Right lobe of liver (tissue), 6 donors: ENCODE results near the gene ACTN1. TPM values are rescaled to one million over a fixed set of nuclear protein-coding genes. Genes with fewer than 3 reads are reported as not detected.

ENCODE experiments used
- ATAC-seq, 4 donors: fragments of 200-7000 bp; cut with Tn5 transposase; one replicate each; pipeline ENCODE4 v1.9.1; 2020; ENCODE audit warnings: mild to moderate bottlenecking in 4 of 4, moderate library complexity in 4 of 4
- DNase-seq, 3 donors: peaks; one replicate each; pipeline ENCODE4 v3.0.0-alpha.2; 2020
- H3K27ac ChIP-seq, 3 donors: fragments of 200-600 bp; one replicate each; pipeline ENCODE4 v1.8.0; 2022
- H3K27me3 ChIP-seq, 2 donors: fragments of 200-600 bp; one replicate each; pipeline ENCODE4 v1.8.0; 2022
- H3K36me3 ChIP-seq, 4 donors: fragments of 200-600 bp; sonication (generic) in 1 of 4; one replicate each; pipeline versions ENCODE4 v1.5.1 to v1.8.0; 2017 to 2022; ENCODE audit warnings: control low read depth in 1 of 4
- H3K4me1 ChIP-seq, 4 donors: fragments of 200-600 bp; sonication (generic) in 1 of 4; one replicate each; pipeline versions ENCODE4 v1.5.1 to v1.8.0; 2017 to 2022; ENCODE audit warnings: control low read depth in 1 of 4
- H3K4me3 ChIP-seq, 3 donors: fragments of 200-600 bp; one replicate each; pipeline ENCODE4 v1.8.0; 2022
- H3K9me3 ChIP-seq, 4 donors: fragments of 200-600 bp; sonication (generic) in 1 of 4; one replicate each; pipeline versions ENCODE4 v1.5.1 to v1.8.0; 2017 to 2022; ENCODE audit warnings: control low read depth in 1 of 4
- CTCF ChIP-seq, 4 donors: fragments of 200-600 bp in 3 of 4; fragments of 450-650 bp in 1 of 4; IDR thresholded peaks; one replicate each; pipeline versions ENCODE4 v1.5.1 to v1.8.0; 2016 to 2022; ENCODE audit warnings: antibody characterized with exemption in 4 of 4, mild to moderate bottlenecking in 2 of 4
- POLR2A ChIP-seq: fragments of 450-650 bp; IDR thresholded peaks from one replicate; pipeline ENCODE4 v1.6.1; 2017; ENCODE audit warnings: antibody characterized with exemption, mild to moderate bottlenecking
- WGBS: methylation state at CpG from one replicate; pipeline ENCODE4 v1.1.6; 2018; ENCODE audit warnings: low coverage, low lambda C conversion rate; ENCODE audit not compliant: insufficient coverage; ENCODE audit errors: missing lambda C conversion rate; 5-methylcytosine and 5-hydroxymethylcytosine counted together
- intact Hi-C, 2 donors: fragments of 100-400 bp; cut with DNase I; formaldehyde crosslinking; loops; one replicate each; pipeline versions ENCODE4 v1.11.2 to v1.14.1; 2022
- total RNA-seq, 6 experiments: library from RNA; depleted of rRNA in 2 of 6; stranded (reverse); fragments of >200 nt in 2 of 6; fragmentation: NEBNext Ultra II Directional in 3 of 6; extraction: Animal tissue kit (Norgen Biotek cat#: 25700) in 3 of 6; gene quantifications; one replicate each; pipeline versions ENCODE4 v1.1.0 to v1.2.4, GENCODE V29; 2016 to 2023
- donor health status: DM: no; HTN: yes; CAD: no.
- donor health status: DM: no; HTN: no; CAD: no.
- donor health status: DM: no; HTN: no; CAD: no.
- donor health status: DM: no; HTN: yes; CAD: no.
- donor health status: DM: no; HTN: yes; CAD: no.

The ACTN1 gene
- total RNA-seq, 6 experiments from 2014 or later: 53.1 to 145 (median 100) TPM

GRCh38 chr14:68906439-68906838 lies 72.7 kb downstream of the ACTN1 start:
- DNase-seq (no peak), ATAC-seq (peak in 1 of 4 donors; percentile 12)
- intact Hi-C loops: loop anchor here in 1 of 2 donors (10.0 kb wide), 1 partner anchor 188 kb away; no protein-coding TSS in a partner anchor
- no peak overlapping the region for H3K27ac ChIP-seq
- H3K4me1 ChIP-seq: peaks cover 0 to 3% (median 0%) of the 10 kb centered on the region in 4 donors
- no peaks in the 10 kb centered on the region for H3K27me3 ChIP-seq
- TF ChIP-seq CTCF (IDR thresholded peaks at IDR 0.05) (no peak), POLR2A (no peak)
- no peak overlapping the region for H3K4me3 ChIP-seq
- no peaks in the 10 kb centered on the region for H3K9me3 ChIP-seq
- WGBS: 100% methylated on average over 1 of the region's 5 CpGs
- peaks cover 4 to 69% (median 32%) of the 10 kb centered on the region in 4 donors for H3K36me3 ChIP-seq

- H3K4me1 ChIP-seq: peaks cover 0 to 7% (median 0%) of the 10 kb centered on the region in 4 donors
- intact Hi-C loops: loop anchor here in 1 of 2 donors (10.0 kb wide), 1 partner anchor 190 kb away; no protein-coding TSS in a partner anchor
- no peak overlapping the region for H3K4me3 ChIP-seq
- H3K9me3 ChIP-seq: no peaks in the 10 kb centered on the region
- 77% methylated on average over 13 of the region's 16 CpGs for WGBS
- no peak for TF ChIP-seq POLR2A
- TF ChIP-seq CTCF (IDR thresholded peaks at IDR 0.05): no peak
- peaks cover 8 to 78% (median 33%) of the 10 kb centered on the region in 4 donors for H3K36me3 ChIP-seq
- H3K27me3 ChIP-seq: no peaks in the 10 kb centered on the region
- DNase-seq (no peak), ATAC-seq (no peak)
- H3K27ac ChIP-seq: no peak overlapping the region
Measured at GRCh38 chr14:68905107-68905895, 73.8 kb downstream of the ACTN1 start.

DNA sequence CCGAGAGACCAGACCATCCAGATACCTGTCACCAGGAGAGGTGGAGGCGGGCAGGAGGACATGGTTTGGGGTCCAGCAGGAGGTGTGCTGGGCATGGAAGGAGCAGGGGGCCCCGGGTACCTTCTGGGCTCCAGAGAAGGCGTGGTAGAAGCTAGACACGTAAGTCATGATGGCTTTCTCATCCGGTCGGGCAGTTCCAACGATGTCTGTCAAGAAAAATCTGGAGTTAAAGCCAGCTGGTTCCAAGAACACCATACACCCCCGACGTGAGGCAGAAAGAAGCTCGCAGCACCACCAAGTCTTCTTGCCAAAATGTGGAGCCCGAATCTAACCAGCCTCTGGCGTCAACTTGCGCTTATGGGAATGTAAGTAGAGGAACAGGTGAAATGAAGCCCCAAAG lies 76.7 kb downstream of the ACTN1 start:
- H3K4me1 ChIP-seq: peaks cover 0 to 7% (median 0%) of the 10 kb centered on the region in 4 donors
- H3K4me3 ChIP-seq: no peak overlapping the region
- H3K36me3 ChIP-seq: peaks cover 9 to 63% (median 34%) of the 10 kb centered on the region in 4 donors
- no peaks in the 10 kb centered on the region for H3K9me3 ChIP-seq
- H3K27me3 ChIP-seq: no peaks in the 10 kb centered on the region
- no peak for DNase-seq
- TF ChIP-seq POLR2A: no peak
- intact Hi-C loops: loop anchor here in 1 of 2 donors (10.0 kb wide), 1 partner anchor 192 kb away; no protein-coding TSS in a partner anchor
- ATAC-seq: no peak
- 93% methylated on average over 8 of the region's 14 CpGs for WGBS
- no peak overlapping the region for H3K27ac ChIP-seq

GRCh38 chr14:68899033-68899603 lies 80.0 kb downstream of the ACTN1 start:
- Histone ChIP-seq H3K36me3 (peaks cover 9 to 51% (median 30%) of the 10 kb centered on the region in 4 donors), H3K4me1 (peaks cover 0 to 7% (median 0%) of the 10 kb centered on the region in 4 donors), H3K27ac (no peak overlapping the region), H3K9me3 (no peaks in the 10 kb centered on the region), H3K27me3 (no peaks in the 10 kb centered on the region), H3K4me3 (no peak overlapping the region)
- 67% methylated on average over 1 of the region's 1 CpG for WGBS
- ATAC-seq (no peak), DNase-seq (no peak)
- TF ChIP-seq CTCF (IDR thresholded peaks at IDR 0.05) (no peak), POLR2A (no peak)
- intact Hi-C loops: no loop called here
